GM12875 (cell line): ENCODE data around the gene KIF18B.

Source experiments
- H3K4me3 ChIP-seq: one replicate; pipeline ENCODE4 v1.5.1; 2011; ENCODE audit warnings: low read depth, low read length, control low read depth
- TF ChIP-seq, protein P1 (sequence below): IDR thresholded peaks from 2 replicates; pipeline ENCODE4 v1.5.1; 2011; ENCODE audit warnings: low read depth, mild to moderate bottlenecking, control low read depth, inconsistent platforms, low read length, moderate library complexity, borderline replicate concordance; ENCODE audit not compliant: insufficient read depth

KIF18B gene

DNA sequence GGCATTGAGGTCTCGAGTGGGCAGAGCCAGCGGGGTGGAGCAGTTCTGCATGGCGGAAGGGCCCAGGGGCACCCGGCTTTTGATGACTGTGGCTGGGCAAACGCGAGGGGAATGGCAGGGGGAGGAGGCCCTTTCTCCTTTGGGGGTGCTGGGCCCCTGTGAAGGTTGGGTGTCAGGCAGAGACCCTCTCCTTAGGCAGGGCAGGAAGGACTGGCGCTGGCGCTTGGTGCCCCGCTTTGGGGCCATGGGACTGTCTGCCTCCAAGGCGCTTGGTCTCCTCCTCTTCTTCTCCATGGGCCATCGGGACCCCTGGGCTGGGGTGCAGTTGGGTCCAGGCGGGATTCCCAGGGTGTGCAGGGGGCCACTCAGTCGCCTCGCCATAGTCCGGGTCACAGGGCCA, 19.4 kb downstream of the KIF18B start:
- TF ChIP-seq, protein P1, sequence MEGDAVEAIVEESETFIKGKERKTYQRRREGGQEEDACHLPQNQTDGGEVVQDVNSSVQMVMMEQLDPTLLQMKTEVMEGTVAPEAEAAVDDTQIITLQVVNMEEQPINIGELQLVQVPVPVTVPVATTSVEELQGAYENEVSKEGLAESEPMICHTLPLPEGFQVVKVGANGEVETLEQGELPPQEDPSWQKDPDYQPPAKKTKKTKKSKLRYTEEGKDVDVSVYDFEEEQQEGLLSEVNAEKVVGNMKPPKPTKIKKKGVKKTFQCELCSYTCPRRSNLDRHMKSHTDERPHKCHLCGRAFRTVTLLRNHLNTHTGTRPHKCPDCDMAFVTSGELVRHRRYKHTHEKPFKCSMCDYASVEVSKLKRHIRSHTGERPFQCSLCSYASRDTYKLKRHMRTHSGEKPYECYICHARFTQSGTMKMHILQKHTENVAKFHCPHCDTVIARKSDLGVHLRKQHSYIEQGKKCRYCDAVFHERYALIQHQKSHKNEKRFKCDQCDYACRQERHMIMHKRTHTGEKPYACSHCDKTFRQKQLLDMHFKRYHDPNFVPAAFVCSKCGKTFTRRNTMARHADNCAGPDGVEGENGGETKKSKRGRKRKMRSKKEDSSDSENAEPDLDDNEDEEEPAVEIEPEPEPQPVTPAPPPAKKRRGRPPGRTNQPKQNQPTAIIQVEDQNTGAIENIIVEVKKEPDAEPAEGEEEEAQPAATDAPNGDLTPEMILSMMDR, result no peak
- no peak overlapping the region for H3K4me3 ChIP-seq

DNA sequence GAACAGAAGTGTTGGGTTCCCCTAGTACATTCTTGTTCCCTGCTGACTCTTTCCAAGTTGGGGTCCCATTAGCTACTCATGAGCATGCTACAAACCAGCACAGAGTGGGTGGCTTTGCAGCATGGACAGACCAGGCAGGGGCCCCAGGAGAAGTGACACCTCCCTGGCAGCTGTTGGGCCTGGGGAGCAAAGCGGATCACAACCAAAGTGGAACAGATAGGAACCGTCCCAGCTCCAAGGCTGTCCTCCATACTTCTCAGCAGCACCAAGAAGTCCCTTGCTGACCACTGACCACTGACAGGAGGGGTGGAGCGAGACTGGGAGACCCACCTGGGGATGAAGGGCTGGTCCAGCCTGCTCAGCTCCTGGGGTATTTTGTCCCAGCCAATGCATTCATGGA, 19.9 kb downstream of the KIF18B start:
- no peak overlapping the region for H3K4me3 ChIP-seq
- TF ChIP-seq, protein P1, result no peak

DNA sequence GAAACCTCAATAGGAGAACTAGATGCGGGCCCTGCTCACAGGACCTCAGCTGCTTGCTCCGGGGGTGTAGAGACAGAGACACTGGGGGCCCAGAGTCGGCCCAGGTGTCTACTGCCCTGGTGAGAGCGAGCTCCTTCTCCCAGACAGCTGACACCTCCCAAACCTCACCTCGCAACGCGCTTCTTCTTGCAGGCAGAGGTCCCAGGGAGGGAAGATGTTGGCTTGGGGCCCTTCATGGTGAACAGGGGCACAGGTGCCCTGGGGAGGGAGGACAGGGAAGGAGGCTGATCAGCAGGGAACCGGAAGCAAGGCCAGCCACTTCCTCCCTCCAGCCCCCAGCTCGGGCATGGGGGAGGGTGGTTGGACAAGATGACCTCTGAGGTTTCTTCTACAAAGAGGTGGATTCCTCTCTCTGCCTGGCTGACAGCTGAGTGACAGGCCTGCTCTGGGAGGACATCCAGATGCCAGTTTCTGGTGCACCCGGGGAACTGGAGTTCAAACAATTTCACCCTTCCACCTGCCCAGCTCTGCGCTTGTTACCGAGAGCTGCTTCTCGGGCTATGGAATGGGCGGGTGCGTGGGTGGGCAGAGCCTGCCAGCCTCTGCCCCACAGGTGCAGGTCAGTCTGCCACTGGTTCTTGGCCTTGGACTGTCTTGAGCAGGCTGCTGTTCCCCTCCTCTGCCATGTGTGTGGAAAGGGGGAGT, 20.6 kb downstream of the KIF18B start:
- no peak overlapping the region for H3K4me3 ChIP-seq
- TF ChIP-seq, protein P1, result no peak

GRCh38 chr17:44925731-44926697, 21.6 kb downstream of the KIF18B start:
- TF ChIP-seq, protein P1, result no peak
- no peak overlapping the region for H3K4me3 ChIP-seq

GRCh38 chr17:44924107-44924544, 23.4 kb downstream of the KIF18B start:
- H3K4me3 ChIP-seq, result no peak overlapping the region

DNA sequence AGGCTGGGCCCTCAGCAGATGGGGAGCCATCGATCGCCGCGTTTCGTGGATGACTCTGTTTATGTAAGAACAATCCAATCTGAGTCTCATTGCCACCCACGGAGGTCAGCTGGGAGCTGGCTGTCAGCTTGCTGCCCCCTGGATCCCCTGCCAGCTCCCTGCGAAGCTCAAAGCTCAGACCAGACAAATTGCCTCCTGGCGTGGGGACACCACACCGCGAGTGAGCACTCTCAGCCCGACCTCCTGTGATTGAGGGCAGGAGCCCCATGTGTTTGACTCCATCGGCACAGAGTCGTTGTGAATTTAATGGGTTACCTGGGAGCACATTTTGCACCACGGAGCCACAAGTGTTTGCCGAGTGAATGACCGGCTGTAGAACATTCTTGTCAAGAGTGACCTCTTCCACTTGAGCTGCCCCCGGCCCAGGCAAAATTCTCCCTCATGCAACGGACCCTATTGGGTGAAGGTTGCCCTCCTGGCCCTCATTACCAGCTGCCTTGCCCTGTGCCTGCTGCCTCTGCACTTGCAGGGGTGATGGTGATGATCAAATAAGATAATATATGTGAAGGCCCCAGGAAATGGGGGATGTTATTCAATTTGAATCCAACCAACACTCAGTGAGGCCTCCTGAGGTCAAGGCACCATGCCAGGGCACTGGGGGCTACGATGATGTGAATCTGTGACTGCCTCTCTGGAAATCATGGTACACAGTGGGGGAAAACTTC, 24.7 kb downstream of the KIF18B start:
- H3K4me3 ChIP-seq, result no peak overlapping the region
- TF ChIP-seq, protein P1, result no peak

More at GRCh38 chr17:44924107-44924544, 23.4 kb downstream of the KIF18B start:
- TF ChIP-seq, protein P1, result no peak
